Germinal center (tissue), 1 donor: ENCODE results near the gene ARHGEF38.
"Not testable (repeated sequence)": the region's sequence is repeated elsewhere in the genome, so short reads cannot be mapped to it uniquely, and the experiment has no call there.

Experiments used
- DNase-seq: peaks from one replicate; pipeline ENCODE4 v3.0.0; 2012; ENCODE audit warnings: mixed read lengths, low spot score

The ARHGEF38 gene

DNA sequence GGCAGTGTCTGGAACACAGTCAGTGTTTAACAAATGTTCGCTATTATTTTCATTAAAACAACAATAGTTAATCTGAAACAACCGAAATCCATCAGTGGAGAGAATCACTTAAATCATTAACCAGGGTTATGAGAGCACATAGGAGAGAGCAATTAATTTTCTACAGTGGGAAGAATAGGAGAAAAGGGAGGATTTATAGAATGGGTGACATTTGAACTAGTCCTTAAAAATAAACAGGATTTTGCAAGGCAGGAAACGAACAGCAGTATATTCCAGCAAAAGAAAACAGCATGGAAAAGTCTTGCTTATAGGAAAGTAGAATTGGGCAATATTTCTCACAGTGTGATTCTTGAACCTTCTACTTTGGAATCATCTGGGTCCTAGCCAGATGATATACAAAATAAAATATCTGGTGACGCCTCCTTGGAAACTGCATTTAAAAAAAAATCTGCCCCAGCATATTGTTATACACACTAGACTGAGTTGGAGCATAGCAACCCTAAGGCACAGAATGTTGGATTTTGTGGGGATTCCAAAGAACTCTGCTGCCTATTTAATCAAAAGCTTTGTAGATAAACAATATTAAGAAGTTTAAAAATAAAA is 100.0 kb downstream of the ARHGEF38 start:
- no peak for DNase-seq

DNA sequence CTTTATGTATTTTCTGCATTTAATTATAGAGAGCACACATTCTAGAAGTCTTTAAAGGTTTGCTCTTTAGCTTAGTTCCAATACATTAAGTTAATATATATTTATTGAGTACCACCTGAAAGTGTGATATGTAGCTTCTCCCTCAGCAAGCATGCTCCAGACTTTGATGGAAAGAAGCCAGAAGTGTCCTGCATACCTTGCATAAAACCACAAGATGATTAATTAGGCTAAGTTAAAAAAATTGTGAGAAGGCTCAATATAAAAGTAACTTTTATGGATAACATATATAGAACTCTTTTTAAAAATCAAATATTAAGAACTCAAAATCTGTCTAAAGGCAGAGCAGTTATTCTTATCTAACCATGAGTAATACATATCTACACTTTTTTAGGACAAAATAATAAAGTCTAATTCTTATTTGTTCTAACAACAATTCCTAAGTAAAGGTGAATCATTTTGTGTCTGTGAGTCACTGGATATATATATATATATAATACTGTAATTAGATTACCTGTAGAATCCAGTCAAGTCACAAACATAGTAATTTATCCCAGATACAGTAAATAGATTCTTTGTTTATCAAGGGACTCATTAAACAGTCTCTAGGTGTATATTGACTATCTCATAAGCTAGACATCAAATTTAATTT is 104.8 kb downstream of the ARHGEF38 start:
- no peak for DNase-seq

DNA sequence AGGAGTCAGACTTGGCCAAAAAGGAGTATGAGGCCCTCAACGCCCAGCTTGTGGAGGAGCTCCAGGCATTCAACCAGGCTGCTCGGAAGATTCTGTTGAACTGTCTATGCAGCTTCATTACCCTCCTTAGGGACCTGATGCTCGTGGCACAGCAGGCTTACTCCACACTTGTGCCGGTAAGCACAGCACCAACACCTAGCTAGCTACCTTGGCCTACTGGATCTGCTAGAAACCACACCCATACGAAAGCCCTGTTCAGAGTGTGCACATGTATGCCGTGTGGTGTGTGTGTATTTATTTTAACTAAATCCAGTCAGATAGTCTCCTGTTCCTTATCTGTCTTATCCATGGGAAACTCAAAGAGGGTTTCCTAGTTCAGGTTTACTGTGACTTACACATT is 106.8 kb downstream of the ARHGEF38 start:
- DNase-seq: no peak

DNA sequence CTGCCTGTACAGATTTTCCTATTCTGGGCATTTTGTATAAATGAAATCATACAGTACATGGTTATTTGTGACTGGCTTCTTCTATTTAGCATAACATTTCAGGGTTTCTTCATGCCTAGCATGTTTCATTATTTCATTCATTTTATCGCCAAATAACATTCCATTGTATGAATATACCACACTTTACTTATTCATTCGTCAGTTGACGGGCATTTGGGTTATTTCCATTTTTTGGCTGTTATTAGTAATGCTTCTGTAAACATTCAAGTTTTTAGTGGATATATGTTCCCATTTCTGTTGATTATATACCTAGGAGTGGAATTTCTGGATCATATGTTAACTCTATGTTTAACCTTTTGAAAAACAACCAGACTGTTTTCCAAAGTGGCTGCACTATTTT is 108.6 kb downstream of the ARHGEF38 start:
- no peak for DNase-seq

DNA sequence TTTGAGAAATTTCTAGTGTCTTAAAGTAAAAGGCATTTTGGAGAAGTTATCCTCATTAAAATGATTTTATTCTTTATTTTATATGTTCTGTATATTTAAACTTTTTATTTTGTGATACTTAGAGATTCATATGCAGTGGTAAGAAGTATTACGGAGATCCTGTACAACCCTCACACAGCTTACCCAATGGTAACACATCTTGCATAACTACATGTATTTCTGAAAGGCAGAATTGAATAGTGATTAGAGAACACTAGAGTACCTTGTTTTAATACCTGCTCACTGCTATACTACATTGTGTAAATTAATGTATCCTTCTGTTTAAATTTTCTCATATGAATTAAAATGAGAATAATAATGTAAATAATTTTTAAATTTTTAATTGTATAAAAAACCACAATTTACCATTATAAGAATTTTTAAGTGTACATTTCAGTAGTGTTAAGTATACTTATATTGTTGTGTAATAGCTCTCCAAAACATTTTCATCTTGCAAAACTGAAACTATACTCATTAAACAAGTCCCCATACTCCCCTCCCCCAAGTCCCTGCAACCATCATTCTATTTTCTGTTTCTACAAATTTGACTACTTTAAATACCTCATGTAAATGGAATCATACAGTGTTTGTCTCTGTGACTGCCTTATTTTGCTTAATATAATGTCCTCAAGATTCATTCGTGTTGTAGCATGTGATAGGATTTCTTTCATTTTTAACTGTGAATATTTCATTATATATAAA is 110.7 kb downstream of the ARHGEF38 start:
- no peak for DNase-seq

DNA sequence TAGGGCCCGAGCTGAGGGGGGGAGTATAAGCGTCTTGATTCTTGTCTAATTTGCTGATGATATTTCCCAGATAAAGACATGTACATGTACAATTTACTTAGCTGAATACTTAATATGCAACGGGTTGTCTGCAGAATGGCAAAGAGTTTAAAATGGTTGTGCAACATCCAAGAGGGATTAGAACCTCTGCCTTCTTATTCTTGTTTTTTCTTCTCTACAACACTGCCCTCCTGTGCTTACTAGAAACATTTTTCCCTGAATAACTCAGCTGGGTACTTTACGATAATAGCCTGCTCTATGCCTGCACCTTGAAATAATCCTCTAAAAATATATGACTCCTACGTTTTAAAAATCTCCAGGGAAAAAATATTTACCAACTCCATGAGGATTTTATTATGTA is 114.3 kb downstream of the ARHGEF38 start:
- DNase-seq: no peak

DNA sequence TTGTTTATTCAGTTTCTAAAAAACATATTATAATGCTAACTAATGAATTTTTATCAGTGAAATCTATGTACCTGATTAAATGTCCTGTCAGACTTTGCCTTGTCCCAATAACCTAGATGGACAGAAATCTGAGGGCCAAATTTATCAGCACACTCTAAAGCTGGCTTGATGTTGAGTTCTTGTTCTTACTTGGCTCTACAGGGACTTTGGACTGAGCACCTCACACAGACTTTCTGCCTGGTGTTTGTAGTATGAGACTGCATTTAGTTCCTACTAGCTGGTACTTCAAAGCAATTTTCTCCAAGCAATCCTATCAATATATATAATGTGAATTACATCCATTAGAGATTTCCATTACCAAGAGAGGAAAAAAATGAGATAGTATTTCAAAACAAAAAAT is 118.3 kb downstream of the ARHGEF38 start:
- no peak for DNase-seq

DNA sequence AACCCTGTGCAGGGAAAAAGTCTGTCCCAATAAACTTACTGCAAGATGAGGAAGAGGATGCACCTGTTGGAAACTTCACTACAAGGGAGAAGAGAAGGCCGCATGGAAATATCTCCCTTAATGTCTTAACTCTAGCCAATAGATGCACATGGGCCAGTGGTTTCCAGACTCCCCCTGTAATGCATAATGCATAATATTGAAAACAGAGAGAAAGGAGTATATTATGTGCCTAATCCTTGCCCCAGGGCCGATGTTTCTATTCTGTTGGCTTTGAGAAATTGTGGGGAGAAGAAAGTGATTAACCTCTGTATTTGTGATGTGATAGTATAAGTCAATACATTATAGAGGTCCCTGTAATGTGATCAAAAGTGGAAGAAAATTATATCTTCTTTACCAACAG is 118.9 kb downstream of the ARHGEF38 start:
- DNase-seq: no peak

DNA sequence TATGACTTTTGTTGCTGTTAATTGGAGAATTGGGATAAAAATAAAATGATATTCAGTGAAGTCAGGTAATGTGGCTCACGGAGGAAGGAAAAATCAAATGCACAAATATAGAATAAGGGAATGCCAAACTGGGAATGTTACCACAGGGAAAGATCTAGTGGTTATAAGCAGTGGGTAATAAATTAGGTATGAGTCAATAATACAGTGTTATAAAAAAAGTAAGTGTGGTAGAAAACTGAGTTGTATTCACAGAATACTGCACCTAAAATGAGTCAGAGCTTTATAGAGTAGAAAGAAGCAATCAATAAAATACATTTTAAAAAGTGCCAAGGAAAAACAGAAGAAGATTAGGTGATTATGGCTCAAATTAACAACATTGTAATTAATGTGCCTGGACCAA is 121.6 kb downstream of the ARHGEF38 start:
- no peak for DNase-seq

DNA sequence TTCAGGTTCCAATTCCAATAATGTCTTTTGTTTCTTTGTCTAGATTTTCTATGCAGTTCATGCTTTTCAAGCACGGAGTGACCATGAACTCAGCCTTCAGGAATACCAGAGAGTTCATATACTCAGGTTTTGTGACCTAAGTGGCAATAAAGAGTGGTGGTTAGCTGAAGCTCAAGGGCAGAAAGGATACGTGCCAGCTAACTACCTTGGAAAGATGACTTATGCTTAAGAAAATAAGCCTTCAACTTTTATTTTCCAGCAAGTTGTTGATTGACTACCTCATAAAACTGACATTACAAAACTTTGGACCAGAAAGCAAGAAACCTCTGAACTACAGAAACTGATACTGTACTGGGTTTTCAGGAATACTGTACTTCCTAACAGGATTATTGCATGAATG is 125.3 kb downstream of the ARHGEF38 start:
- no peak for DNase-seq

DNA sequence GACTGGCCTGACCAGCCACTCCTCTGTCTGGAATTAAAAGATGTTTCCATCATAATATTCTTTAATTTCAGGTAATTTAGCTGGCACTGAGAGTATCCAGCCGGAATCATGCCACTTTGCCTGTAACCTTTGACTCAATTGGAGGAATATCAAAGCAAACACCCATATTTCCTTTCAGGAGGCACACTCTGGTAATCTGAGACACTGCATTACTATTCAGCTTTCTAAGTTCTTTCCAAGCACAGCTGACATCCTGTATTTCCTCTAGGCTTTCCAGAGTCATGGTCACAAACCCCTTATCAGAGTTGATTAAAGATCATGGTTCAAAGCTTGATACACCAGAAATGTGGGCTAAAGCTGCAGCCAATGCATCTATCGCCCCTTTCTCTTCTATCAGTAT is 126.8 kb downstream of the ARHGEF38 start:
- DNase-seq: no peak

DNA sequence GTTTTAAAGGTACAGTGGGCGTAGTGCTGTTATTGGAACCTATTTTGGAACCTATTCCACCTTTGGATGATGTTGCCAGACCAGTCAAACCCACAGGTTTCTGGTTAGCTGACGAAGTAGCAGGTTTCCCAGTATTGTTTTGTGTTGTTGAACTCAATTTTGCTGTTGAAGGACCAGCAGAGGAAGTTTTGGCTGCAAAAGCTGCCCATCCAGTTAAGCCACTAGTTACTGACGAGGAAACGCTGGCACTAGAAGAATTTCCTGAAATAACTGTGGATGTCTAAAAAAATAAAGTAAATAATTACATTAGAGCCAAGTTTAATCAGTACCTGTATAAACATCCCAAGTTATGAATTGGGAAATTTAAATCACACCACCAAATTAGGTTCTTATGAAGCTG is 130.6 kb downstream of the ARHGEF38 start:
- no peak for DNase-seq

DNA sequence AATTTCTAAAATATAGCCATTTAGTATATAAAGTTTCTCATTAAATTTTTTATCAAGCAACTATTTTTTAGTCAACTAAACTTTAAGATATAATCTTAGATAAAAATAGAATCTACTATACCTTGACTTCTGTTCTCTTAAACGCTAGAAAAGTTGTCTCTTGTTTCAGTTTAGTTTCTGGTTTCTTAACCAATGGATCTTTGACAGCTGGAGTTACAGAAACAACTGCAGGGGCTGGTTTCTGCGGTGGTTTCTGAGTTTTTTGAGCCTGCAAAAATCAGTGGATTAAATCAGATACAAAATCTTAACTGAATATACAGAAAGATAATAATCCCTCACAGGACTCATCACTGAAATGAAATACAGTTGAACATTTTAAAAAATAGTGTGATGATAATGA is 134.2 kb downstream of the ARHGEF38 start:
- DNase-seq: no peak

DNA sequence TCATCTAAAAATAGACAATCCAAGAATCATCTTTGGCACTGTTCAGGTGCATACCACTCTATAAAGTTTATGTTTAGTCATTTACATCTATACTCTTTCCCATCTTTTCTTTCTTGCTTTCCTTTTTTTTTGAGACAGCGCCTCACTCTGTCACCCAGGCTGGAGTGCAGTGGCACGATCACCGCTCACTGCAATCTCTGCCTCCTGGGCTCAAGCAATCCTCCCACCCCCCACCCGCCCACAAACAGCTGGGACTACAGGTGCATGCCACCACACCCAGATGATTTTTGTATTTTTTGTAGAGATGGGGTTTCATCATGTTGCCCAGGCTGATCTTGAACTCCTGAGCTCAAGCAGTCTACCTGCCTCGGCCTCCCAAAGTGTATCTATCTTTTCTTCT is 142.4 kb downstream of the ARHGEF38 start:
- DNase-seq: not testable (repeated sequence)

DNA sequence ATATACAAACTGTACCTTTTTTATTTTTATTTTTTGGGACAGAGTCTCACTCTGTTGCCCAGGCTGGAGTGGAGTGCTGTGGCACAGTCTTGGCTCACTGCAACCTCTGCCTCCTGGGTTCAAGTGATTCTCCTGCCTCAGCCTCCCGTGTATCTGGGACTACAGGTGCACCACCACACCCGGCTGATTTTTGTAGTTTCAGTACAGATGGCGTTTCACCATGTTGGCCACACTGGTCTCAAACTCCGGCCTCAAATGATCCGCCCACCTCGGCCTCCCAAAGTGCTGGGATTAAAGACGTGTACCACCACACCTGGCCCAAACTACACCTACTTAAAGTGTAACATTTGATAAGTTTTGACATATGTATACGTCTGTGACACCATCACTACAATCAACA is 143.4 kb downstream of the ARHGEF38 start:
- not testable (repeated sequence) for DNase-seq

DNA sequence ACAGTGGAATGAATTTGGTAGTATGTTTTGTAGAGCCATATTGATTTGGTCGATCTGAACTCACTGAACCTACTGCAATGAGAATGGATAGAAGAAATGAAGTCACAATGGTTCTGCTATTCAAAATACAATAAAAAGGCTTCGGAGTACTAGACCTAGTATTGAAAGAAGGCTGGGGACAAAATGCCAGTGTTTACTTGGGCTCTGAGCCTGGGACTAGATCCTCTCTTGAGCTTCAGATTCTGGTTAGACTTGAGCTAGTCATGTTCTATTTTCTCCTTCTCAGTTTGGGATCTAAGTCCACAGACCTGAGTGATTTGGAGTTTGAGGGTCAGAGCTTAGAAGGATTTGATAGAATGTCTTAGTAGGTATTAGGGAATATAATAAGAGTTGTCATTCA is 146.2 kb downstream of the ARHGEF38 start:
- no peak for DNase-seq

DNA sequence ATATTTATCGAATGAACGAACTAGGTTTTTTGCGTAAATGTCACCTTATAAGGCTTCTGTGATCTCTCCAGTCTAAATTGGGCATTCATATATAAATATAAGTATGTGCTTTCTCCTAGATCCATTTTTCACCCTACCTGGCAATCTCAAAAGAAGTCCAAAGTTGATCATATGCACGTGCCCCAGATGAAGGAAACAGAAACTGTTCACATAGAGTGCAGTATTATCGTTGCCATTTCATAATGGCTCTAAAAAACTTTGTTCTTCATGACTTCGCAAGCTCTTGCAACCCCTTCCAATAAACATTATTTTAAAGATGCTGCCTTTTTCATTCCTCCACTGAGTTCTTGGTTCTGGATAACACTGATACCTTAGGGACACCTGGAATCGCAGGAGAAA is 155.4 kb downstream of the ARHGEF38 start:
- no peak for DNase-seq

DNA sequence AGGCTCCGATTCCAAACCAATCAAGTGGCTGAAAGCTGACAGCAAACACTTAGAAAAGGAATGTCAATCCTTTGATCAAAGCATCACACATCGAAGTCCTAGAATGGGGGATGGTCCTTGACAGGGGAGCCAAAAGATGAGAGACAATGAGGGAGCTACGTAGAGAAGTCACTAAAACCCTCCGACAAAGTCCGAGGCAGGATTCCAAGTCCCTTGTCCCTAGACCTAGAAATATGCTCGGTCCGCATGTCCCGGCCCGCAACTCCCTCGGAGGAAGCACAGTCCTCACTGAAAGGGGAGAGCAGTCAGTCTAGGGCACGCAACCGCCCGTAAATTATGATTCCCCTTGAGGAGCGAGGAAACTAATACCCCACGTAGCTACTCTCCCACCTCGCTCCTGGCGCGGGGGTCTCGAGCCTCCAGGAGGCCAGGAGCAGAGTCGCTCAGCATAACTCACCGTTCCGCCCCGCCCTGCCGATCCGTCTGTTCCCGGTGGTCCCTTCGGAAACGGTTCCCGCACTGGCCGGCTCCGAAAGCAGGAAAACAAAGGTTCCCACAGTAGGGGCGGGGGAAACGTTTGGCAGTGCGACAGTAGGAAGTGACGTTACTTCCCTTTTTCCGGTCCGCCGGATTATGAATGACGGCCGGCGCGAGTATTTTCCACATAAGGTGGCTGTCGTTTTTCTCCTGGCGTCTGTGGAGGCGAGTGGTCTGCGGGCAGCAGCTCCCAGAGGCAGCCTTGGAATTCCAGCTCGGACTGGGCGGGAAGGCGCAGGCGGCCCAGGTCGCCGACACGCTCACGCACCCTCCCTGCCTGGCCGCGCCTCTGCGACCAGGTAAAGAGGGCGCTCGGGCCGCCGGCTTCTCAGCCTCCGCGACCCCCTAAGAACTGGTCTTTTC is 156.0 kb downstream of the ARHGEF38 start, which contains the start of the genes GSTCD and INTS12:
Gene GSTCD (plus strand): TSS at position 604 of the 900 bp plus-strand sequence. CDS start 8,830 bp downstream, outside the sequence.
Gene INTS12 (minus strand): TSS at position 509 of the 900 bp plus-strand sequence. CDS start 8,684 bp downstream, outside the sequence.
- peak; percentile 86 for DNase-seq

DNA sequence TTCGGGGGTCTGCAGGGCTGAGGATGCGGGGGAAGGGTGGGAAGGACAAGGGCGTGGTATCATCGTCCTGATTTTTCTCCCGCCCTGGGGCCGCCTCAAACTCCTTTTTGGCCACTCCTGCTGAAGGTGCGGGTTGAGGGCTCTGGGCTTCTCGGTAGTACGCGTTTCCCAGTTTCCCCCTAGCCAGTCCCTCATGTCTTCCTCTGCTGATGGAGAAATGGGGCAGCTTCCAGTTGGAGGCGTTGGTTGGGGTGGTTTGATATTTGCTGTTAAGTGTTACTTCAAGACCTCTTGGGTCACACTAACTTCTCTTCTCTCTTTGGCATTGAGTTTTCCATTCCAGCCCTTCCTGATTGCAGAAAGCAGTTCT is 156.6 kb downstream of the ARHGEF38 start:
- DNase-seq: peak; percentile 26

DNA sequence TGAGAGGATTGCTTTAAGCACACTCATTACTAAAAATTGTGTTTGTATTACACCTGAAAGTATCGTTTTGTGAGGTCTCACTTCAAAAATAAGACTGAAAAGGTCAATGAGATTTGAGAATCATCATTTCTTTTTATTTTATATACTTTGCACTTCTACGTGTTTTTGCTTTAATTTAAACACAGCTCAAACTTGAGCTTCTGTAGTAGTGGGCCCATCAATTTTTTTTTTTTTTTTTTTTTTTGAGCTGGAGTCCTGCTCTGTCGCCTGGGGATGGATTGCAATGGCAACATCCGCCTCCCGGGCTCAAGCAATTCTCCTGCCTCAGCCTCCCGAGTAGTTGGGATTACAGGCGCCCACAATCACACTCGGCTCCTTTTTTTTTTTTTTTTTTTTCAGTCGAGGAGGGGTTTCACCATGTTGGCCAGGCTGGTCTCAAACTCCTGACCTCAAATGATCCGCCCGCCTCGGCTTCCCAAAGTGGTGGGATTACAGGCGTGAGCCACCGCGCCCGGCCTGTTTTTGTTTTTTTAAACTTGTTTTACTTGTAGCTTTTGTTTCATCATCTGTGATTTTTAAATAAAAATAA is 157.7 kb downstream of the ARHGEF38 start:
- no peak for DNase-seq

DNA sequence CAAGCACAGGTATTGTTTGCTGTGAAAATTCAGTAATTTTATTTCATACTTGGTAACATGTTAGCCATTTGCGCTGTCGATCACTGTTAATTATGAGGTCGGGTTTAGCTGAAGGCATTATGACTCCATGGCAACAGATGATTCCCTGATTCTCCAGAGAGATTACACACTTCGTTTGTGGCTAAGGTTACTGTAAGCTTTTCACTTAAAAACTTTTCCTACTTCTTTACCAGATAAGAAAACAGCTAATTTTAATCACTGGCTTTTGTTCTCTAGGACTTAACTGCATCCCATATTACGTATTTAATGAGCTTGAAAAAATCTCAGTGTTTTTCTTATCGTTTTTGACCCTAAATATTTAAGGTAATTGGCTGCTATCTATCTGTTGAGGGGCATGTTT is 158.3 kb downstream of the ARHGEF38 start:
- no peak for DNase-seq

DNA sequence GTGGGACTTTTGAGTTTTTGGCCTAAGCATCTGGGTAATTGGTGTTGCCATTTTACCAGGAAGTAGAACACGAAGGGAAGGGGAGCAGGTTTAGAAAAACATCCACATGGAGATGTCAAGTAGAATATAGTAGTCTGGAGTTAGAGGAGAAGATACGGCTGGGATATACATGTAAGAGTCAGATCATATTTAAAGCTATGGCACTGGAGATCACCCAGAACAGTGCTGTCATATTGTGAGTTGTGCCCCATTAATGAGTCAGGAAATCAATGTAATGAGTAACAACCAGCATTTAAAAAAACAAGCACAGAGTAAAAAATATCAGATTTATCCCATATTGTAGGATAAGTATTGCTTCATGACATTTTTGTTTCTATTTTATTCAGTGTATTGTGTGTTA is 160.3 kb downstream of the ARHGEF38 start:
- no peak for DNase-seq
